Activated T-helper 2 cell treated with anti-CD3 and anti-CD28 coated beads, Interferon-gamma antibody, Interleukin-2, Interleukin-4, amounts not matched to agents 10 μg/mL and 5 μg/mL and 100 μg/mL, durations not matched to agents 14 hours and 24 hours and 36 hours (primary cell): Measurements from ENCODE around the gene LHFPL2. TPM values are rescaled to one million over a fixed set of nuclear protein-coding genes. Genes with fewer than 3 reads are reported as not detected.

Source experiments
- DNase-seq: peaks from one replicate; pipeline ENCODE4 v3.0.0; 2021; ENCODE audit warnings: low spot score
- H3K27ac Mint-ChIP-seq: one replicate; pipeline ENCODE4 v1.8.0; 2021; ENCODE audit warnings: mixed read lengths
- H3K27me3 Mint-ChIP-seq: one replicate; pipeline ENCODE4 v1.8.0; 2021; ENCODE audit warnings: low read depth, mixed read lengths
- H3K36me3 Mint-ChIP-seq: one replicate; pipeline ENCODE4 v1.8.0; 2021; ENCODE audit warnings: low read depth, mixed read lengths
- H3K4me1 Mint-ChIP-seq: one replicate; pipeline ENCODE4 v1.8.0; 2021; ENCODE audit warnings: low read depth, mixed read lengths
- H3K4me3 Mint-ChIP-seq: one replicate; pipeline ENCODE4 v1.8.0; 2021; ENCODE audit warnings: low read depth, mild to moderate bottlenecking, moderate library complexity, mixed read lengths
- H3K9me3 Mint-ChIP-seq: one replicate; pipeline ENCODE4 v1.8.0; 2021; ENCODE audit warnings: mixed read lengths
- intact Hi-C: fragments of 100-400 bp; cut with micrococcal nuclease; formaldehyde crosslinking; loops from one replicate; pipeline ENCODE4 v1.15.1; 2023
- total RNA-seq: library from RNA; stranded (reverse); gene quantifications from 2 replicates; pipeline ENCODE4 v1.2.3, GENCODE V29; 2022

Gene LHFPL2
- total RNA-seq, 1 donor from 2014 or later: 0.16 TPM

GRCh38 chr5:78544561-78545201 is 103.9 kb downstream of the LHFPL2 start:
- no peaks in the 10 kb centered on the region for H3K27me3 Mint-ChIP-seq
- no peaks in the 10 kb centered on the region for H3K36me3 Mint-ChIP-seq
- no peaks in the 10 kb centered on the region for H3K9me3 Mint-ChIP-seq
- intact Hi-C loops: no loop called here
- no peak overlapping the region for H3K4me3 Mint-ChIP-seq
- H3K27ac Mint-ChIP-seq: no peak overlapping the region
- DNase-seq: no peak
- H3K4me1 Mint-ChIP-seq: no peaks in the 10 kb centered on the region

- DNase-seq: no peak
- intact Hi-C loops: no loop called here
- H3K27ac Mint-ChIP-seq: no peak overlapping the region
- H3K4me3 Mint-ChIP-seq: no peak overlapping the region
- H3K36me3 Mint-ChIP-seq: no peaks in the 10 kb centered on the region
- H3K4me1 Mint-ChIP-seq: no peaks in the 10 kb centered on the region
- H3K27me3 Mint-ChIP-seq: no peaks in the 10 kb centered on the region
- H3K9me3 Mint-ChIP-seq: no peaks in the 10 kb centered on the region
These were observed 104.7 kb downstream of the LHFPL2 start for GRCh38 chr5:78543916-78544315.

- Mint-ChIP-seq H3K9me3 (no peaks in the 10 kb centered on the region), H3K4me1 (no peaks in the 10 kb centered on the region), H3K27ac (no peak overlapping the region), H3K27me3 (no peaks in the 10 kb centered on the region), H3K36me3 (no peaks in the 10 kb centered on the region), H3K4me3 (no peak overlapping the region)
- intact Hi-C loops: no loop called here
- no peak for DNase-seq
These were observed 105.3 kb downstream of the LHFPL2 start for GRCh38 chr5:78543292-78543691.

GRCh38 chr5:78542321-78542840 is 106.2 kb downstream of the LHFPL2 start:
- intact Hi-C loops: no loop called here
- Mint-ChIP-seq H3K27ac (no peak overlapping the region), H3K36me3 (no peaks in the 10 kb centered on the region), H3K9me3 (no peaks in the 10 kb centered on the region), H3K27me3 (peaks cover 3% of the 10 kb centered on the region), H3K4me1 (no peaks in the 10 kb centered on the region), H3K4me3 (no peak overlapping the region)
- DNase-seq: no peak

- DNase-seq: no peak
- no peak overlapping the region for H3K4me3 Mint-ChIP-seq
- peaks cover 3% of the 10 kb centered on the region for H3K27me3 Mint-ChIP-seq
- H3K9me3 Mint-ChIP-seq: no peaks in the 10 kb centered on the region
- H3K4me1 Mint-ChIP-seq: no peaks in the 10 kb centered on the region
- H3K27ac Mint-ChIP-seq: no peak overlapping the region
- no peaks in the 10 kb centered on the region for H3K36me3 Mint-ChIP-seq
- intact Hi-C loops: no loop called here
These were observed 107.4 kb downstream of the LHFPL2 start for GRCh38 chr5:78541086-78541654.

- H3K4me1 Mint-ChIP-seq: no peaks in the 10 kb centered on the region
- intact Hi-C loops: no loop called here
- H3K27ac Mint-ChIP-seq: no peak overlapping the region
- H3K36me3 Mint-ChIP-seq: no peaks in the 10 kb centered on the region
- peaks cover 3% of the 10 kb centered on the region for H3K27me3 Mint-ChIP-seq
- H3K9me3 Mint-ChIP-seq: no peaks in the 10 kb centered on the region
- DNase-seq: no peak
- no peak overlapping the region for H3K4me3 Mint-ChIP-seq
These were observed 108.1 kb downstream of the LHFPL2 start for GRCh38 chr5:78540335-78541085.

GRCh38 chr5:78538240-78538850 is 110.2 kb downstream of the LHFPL2 start:
- no peak for DNase-seq
- Mint-ChIP-seq H3K9me3 (no peaks in the 10 kb centered on the region), H3K4me3 (no peak overlapping the region), H3K27ac (no peak overlapping the region), H3K4me1 (no peaks in the 10 kb centered on the region), H3K27me3 (peaks cover 3% of the 10 kb centered on the region), H3K36me3 (no peaks in the 10 kb centered on the region)
- intact Hi-C loops: no loop called here

GRCh38 chr5:78537821-78538220 is 110.8 kb downstream of the LHFPL2 start:
- Mint-ChIP-seq H3K4me3 (no peak overlapping the region), H3K27me3 (peaks cover 3% of the 10 kb centered on the region), H3K4me1 (no peaks in the 10 kb centered on the region), H3K36me3 (no peaks in the 10 kb centered on the region), H3K27ac (no peak overlapping the region), H3K9me3 (no peaks in the 10 kb centered on the region)
- intact Hi-C loops: no loop called here
- DNase-seq: no peak

- H3K4me1 Mint-ChIP-seq: no peaks in the 10 kb centered on the region
These were observed 111.2 kb downstream of the LHFPL2 start for GRCh38 chr5:78537411-78537810.

GRCh38 chr5:78536661-78537196 is 111.8 kb downstream of the LHFPL2 start:
- intact Hi-C loops: no loop called here
- Mint-ChIP-seq H3K27me3 (peaks cover 3% of the 10 kb centered on the region), H3K4me3 (no peak overlapping the region), H3K36me3 (no peaks in the 10 kb centered on the region), H3K4me1 (no peaks in the 10 kb centered on the region), H3K27ac (no peak overlapping the region), H3K9me3 (no peaks in the 10 kb centered on the region)
- no peak for DNase-seq

More at GRCh38 chr5:78537411-78537810, 111.2 kb downstream of the LHFPL2 start:
- H3K9me3 Mint-ChIP-seq: no peaks in the 10 kb centered on the region
- no peaks in the 10 kb centered on the region for H3K36me3 Mint-ChIP-seq
- peaks cover 3% of the 10 kb centered on the region for H3K27me3 Mint-ChIP-seq
- no peak for DNase-seq
- no peak overlapping the region for H3K27ac Mint-ChIP-seq
- intact Hi-C loops: no loop called here
- H3K4me3 Mint-ChIP-seq: no peak overlapping the region

GRCh38 chr5:78534905-78535200 is 113.7 kb downstream of the LHFPL2 start:
- no peaks in the 10 kb centered on the region for H3K4me1 Mint-ChIP-seq
- H3K36me3 Mint-ChIP-seq: no peaks in the 10 kb centered on the region
- intact Hi-C loops: no loop called here
- no peaks in the 10 kb centered on the region for H3K9me3 Mint-ChIP-seq
- H3K4me3 Mint-ChIP-seq: no peak overlapping the region
- peaks cover 3% of the 10 kb centered on the region for H3K27me3 Mint-ChIP-seq
- no peak overlapping the region for H3K27ac Mint-ChIP-seq
- DNase-seq: no peak

GRCh38 chr5:78534148-78534904 is 114.2 kb downstream of the LHFPL2 start:
- intact Hi-C loops: no loop called here
- Mint-ChIP-seq H3K27ac (no peak overlapping the region), H3K36me3 (no peaks in the 10 kb centered on the region), H3K4me3 (no peak overlapping the region), H3K4me1 (no peaks in the 10 kb centered on the region), H3K9me3 (no peaks in the 10 kb centered on the region), H3K27me3 (peaks cover 3% of the 10 kb centered on the region)
- no peak for DNase-seq
